ENCODE data around the gene IFT22.

GRCh38 chr7:101299511-101300464 is 21.8 kb downstream of the IFT22 start:
- TF ChIP-seq ELF4 (IDR thresholded peaks at IDR 0.05) (no peak), LEF1 (IDR thresholded peaks at IDR 0.05; ENCODE audit: borderline replicate concordance) (no peak), FOXA1 (IDR thresholded peaks at IDR 0.05) (no peak), FOXK2 (IDR thresholded peaks at IDR 0.05) (no peak), SUZ12 (IDR thresholded peaks at IDR 0.05) (no peak), BHLHE40 (IDR thresholded peaks at IDR 0.05; ENCODE audit: borderline replicate concordance) (no peak), TARDBP (IDR thresholded peaks at IDR 0.05) (no peak), SP1 (IDR thresholded peaks at IDR 0.05) (no peak)

Measured in HEK293T (cell line).